CD4-positive, CD25-positive, alpha-beta regulatory T cell (primary cell): Measurements from ENCODE around the gene C1orf210. TPM values are rescaled to one million over a fixed set of nuclear protein-coding genes. Genes with fewer than 3 reads are reported as not detected.

ENCODE experiments used
- ATAC-seq, 2 donors: fragments of 150-1000 bp; cut with Tn5 transposase; one replicate each; pipeline ENCODE4 v1.10.0; 2021; ENCODE audit warnings: low read depth in 2 of 2, moderate number of reproducible peaks in 2 of 2, moderate library complexity in 1 of 2
- DNase-seq, 3 donors: peaks; one replicate each; pipeline versions ENCODE4 v3.0.0 to v3.0.0-alpha.2; 2012 to 2022; ENCODE audit warnings: mixed read lengths in 1 of 3
- H3K27ac ChIP-seq: one replicate; pipeline ENCODE4 v1.7.0; 2013; ENCODE audit warnings: mild to moderate bottlenecking, low read length; ENCODE audit not compliant: insufficient read depth, poor library complexity, severe bottlenecking
- H3K27me3 ChIP-seq: one replicate; pipeline ENCODE4 v1.7.0; 2013; ENCODE audit warnings: low read length; ENCODE audit not compliant: control insufficient read depth, insufficient read depth
- H3K36me3 ChIP-seq: one replicate; pipeline ENCODE4 v1.7.0; 2013; ENCODE audit warnings: mild to moderate bottlenecking, low read length, moderate library complexity; ENCODE audit not compliant: control insufficient read depth, insufficient read depth
- H3K4me1 ChIP-seq: 2 replicates; pipeline ENCODE4 v1.7.0; 2013; ENCODE audit warnings: mild to moderate bottlenecking, low read length; ENCODE audit not compliant: insufficient read depth, control insufficient read depth, poor library complexity, severe bottlenecking
- H3K4me3 ChIP-seq: one replicate; pipeline ENCODE4 v1.7.0; 2013; ENCODE audit warnings: low read depth, mild to moderate bottlenecking, low read length, moderate library complexity
- H3K9me3 ChIP-seq, 2 experiments: 1 replicate in 1 of 2; 2 replicates in 1 of 2; pipeline ENCODE4 v1.7.0; 2013; ENCODE audit warnings: low read length in 2 of 2, mild to moderate bottlenecking in 1 of 2, moderate library complexity in 1 of 2; ENCODE audit not compliant: control insufficient read depth in 2 of 2
- H3K27ac Mint-ChIP-seq, 3 donors: one replicate each; pipeline ENCODE4 v1.8.0; 2020 to 2022; ENCODE audit warnings: mild to moderate bottlenecking in 3 of 3, mixed read lengths in 3 of 3, moderate library complexity in 2 of 3
- H3K27me3 Mint-ChIP-seq: one replicate; pipeline ENCODE4 v1.8.0; 2022; ENCODE audit warnings: mild to moderate bottlenecking, mixed read lengths
- H3K36me3 Mint-ChIP-seq: one replicate; pipeline ENCODE4 v1.8.0; 2020; ENCODE audit warnings: mixed read lengths
- H3K4me1 Mint-ChIP-seq, 4 donors: one replicate each; pipeline ENCODE4 v1.8.0; 2020 to 2022; ENCODE audit warnings: mixed read lengths in 4 of 4, mild to moderate bottlenecking in 1 of 4
- H3K4me3 Mint-ChIP-seq, 4 donors: one replicate each; pipeline ENCODE4 v1.8.0; 2020 to 2022; ENCODE audit warnings: mild to moderate bottlenecking in 4 of 4, mixed read lengths in 4 of 4, moderate library complexity in 3 of 4
- H3K9me3 Mint-ChIP-seq, 7 donors: one replicate each; pipeline ENCODE4 v1.8.0; 2020 to 2022; ENCODE audit warnings: mixed read lengths in 7 of 7, mild to moderate bottlenecking in 3 of 7, moderate library complexity in 2 of 7
- polyA plus RNA-seq, 4 donors: library from polyadenylated mRNA; unstranded; fragments of 300-500 nt; fragmentation: Illumina TruSeq; gene quantifications; one replicate each; pipeline ENCODE4 v1.2.3, GENCODE V29; 2021
- total RNA-seq: library from RNA; stranded (reverse); gene quantifications from one replicate; pipeline ENCODE4 v1.2.3, GENCODE V29; 2022

Gene C1orf210
- total and polyA plus RNA-seq, 5 donors from 2014 or later = not detected

GRCh38 chr1:43246466-43247213 is 38.7 kb downstream of the C1orf210 start:
- ATAC-seq = no peak
- H3K36me3 ChIP-seq = no peaks in the 10 kb centered on the region
- H3K27ac ChIP-seq = no peak overlapping the region
- no peaks in the 10 kb centered on the region for H3K4me1 ChIP-seq
- H3K4me3 ChIP-seq = no peak overlapping the region
- no peak for DNase-seq
- no peak overlapping the region for H3K4me3 Mint-ChIP-seq
- H3K27ac Mint-ChIP-seq = no peak overlapping the region
- peaks cover 0 to 2% (median 0%) of the 10 kb centered on the region in 7 donors for H3K9me3 Mint-ChIP-seq
- no peaks in the 10 kb centered on the region for H3K9me3 ChIP-seq
- H3K27me3 Mint-ChIP-seq = peaks cover 29% of the 10 kb centered on the region
- H3K27me3 ChIP-seq = no peaks in the 10 kb centered on the region
- H3K36me3 Mint-ChIP-seq = no peaks in the 10 kb centered on the region
- no peaks in the 10 kb centered on the region for H3K4me1 Mint-ChIP-seq

DNA sequence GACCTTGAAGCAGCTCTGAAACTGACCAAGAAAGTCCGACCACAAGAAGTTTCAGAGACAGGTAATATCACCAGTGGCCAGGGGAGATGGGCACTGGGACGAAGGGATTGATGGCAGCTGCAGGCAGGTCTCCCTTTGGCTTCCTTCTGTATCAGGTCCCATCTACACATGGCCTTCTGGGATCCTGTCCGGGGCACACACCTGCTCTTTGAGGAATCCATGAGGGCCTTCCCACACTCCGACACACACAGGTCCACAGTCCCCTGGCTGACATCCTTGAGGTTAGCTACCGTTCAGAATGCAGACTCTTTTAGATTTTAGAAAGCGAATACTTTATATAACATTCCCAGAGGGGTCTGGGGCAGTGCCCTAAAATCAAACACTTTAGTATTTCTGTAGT is 42.1 kb downstream of the C1orf210 start:
- H3K4me3 ChIP-seq = no peak overlapping the region
- ATAC-seq (no peak), DNase-seq (no peak)
- no peak overlapping the region for H3K27ac Mint-ChIP-seq
- H3K9me3 ChIP-seq = no peaks in the 10 kb centered on the region
- peaks cover 0 to 1% (median 0%) of the 10 kb centered on the region in 4 donors for H3K4me1 Mint-ChIP-seq
- no peaks in the 10 kb centered on the region for H3K36me3 Mint-ChIP-seq
- no peaks in the 10 kb centered on the region for H3K36me3 ChIP-seq
- H3K4me3 Mint-ChIP-seq = no peak overlapping the region
- H3K27me3 Mint-ChIP-seq = peaks cover 25% of the 10 kb centered on the region
- no peaks in the 10 kb centered on the region for H3K4me1 ChIP-seq
- no peaks in the 10 kb centered on the region for H3K27me3 ChIP-seq
- H3K27ac ChIP-seq = no peak overlapping the region
- H3K9me3 Mint-ChIP-seq = peaks cover 0 to 2% (median 0%) of the 10 kb centered on the region in 7 donors

GRCh38 chr1:43241413-43241836 is 44.0 kb downstream of the C1orf210 start:
- Mint-ChIP-seq H3K27ac (no peak overlapping the region), H3K4me3 (no peak overlapping the region), H3K36me3 (no peaks in the 10 kb centered on the region), H3K4me1 (peaks cover 0 to 3% (median 0%) of the 10 kb centered on the region in 4 donors), H3K9me3 (peaks cover 0 to 2% (median 0%) of the 10 kb centered on the region in 7 donors), H3K27me3 (peaks cover 23% of the 10 kb centered on the region)
- ATAC-seq (no peak), DNase-seq (no peak)
- H3K4me3 ChIP-seq = no peak overlapping the region
- no peak overlapping the region for H3K27ac ChIP-seq
- no peaks in the 10 kb centered on the region for H3K4me1 ChIP-seq
- H3K36me3 ChIP-seq = no peaks in the 10 kb centered on the region
- H3K9me3 ChIP-seq = no peaks in the 10 kb centered on the region
- H3K27me3 ChIP-seq = no peaks in the 10 kb centered on the region

- Histone ChIP-seq H3K36me3 (no peaks in the 10 kb centered on the region), H3K4me3 (no peak overlapping the region), H3K9me3 (no peaks in the 10 kb centered on the region), H3K27ac (no peak overlapping the region), H3K27me3 (no peaks in the 10 kb centered on the region), H3K4me1 (no peaks in the 10 kb centered on the region)
- DNase-seq (peak in 1 of 3 donors; percentile 28), ATAC-seq (no peak)
- peaks cover 6% of the 10 kb centered on the region for H3K27me3 Mint-ChIP-seq
- no peak overlapping the region for H3K4me3 Mint-ChIP-seq
- H3K4me1 Mint-ChIP-seq = peaks cover 0 to 3% (median 0%) of the 10 kb centered on the region in 4 donors
- H3K9me3 Mint-ChIP-seq = no peaks in the 10 kb centered on the region
- H3K27ac Mint-ChIP-seq = no peak overlapping the region
- no peaks in the 10 kb centered on the region for H3K36me3 Mint-ChIP-seq
Observed at GRCh38 chr1:43239484-43239883, 45.9 kb downstream of the C1orf210 start.

DNA sequence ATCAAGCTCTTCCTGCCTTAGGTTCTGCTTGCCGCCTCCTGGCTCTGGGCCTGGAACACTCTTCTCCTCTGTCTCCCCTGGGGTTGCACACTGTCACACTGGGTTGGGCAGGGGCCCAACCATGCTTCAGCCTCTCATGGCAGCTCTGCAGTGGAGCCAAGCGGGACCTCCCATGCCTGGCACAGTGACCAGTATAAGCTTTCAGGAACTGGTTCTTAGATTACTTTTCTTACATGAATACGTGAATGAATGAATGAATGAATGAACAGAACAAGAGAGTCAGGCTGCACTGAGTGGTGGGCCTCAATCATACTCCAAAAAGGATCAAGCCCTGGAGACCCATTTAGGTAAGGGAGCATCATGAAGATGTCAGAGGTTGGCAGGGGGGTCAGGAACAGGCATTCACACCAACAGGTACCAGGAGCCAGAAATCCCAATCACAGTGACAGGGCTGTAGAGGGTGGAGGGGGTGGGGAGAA is 46.4 kb downstream of the C1orf210 start:
- peaks cover 0 to 3% (median 0%) of the 10 kb centered on the region in 4 donors for H3K4me1 Mint-ChIP-seq
- H3K4me3 Mint-ChIP-seq = no peak overlapping the region
- Histone ChIP-seq H3K4me3 (no peak overlapping the region), H3K27ac (no peak overlapping the region), H3K36me3 (no peaks in the 10 kb centered on the region), H3K27me3 (no peaks in the 10 kb centered on the region), H3K4me1 (no peaks in the 10 kb centered on the region), H3K9me3 (no peaks in the 10 kb centered on the region)
- no peak for DNase-seq
- peaks cover 6% of the 10 kb centered on the region for H3K27me3 Mint-ChIP-seq
- H3K27ac Mint-ChIP-seq = no peak overlapping the region
- no peak for ATAC-seq
- no peaks in the 10 kb centered on the region for H3K9me3 Mint-ChIP-seq
- no peaks in the 10 kb centered on the region for H3K36me3 Mint-ChIP-seq

DNA sequence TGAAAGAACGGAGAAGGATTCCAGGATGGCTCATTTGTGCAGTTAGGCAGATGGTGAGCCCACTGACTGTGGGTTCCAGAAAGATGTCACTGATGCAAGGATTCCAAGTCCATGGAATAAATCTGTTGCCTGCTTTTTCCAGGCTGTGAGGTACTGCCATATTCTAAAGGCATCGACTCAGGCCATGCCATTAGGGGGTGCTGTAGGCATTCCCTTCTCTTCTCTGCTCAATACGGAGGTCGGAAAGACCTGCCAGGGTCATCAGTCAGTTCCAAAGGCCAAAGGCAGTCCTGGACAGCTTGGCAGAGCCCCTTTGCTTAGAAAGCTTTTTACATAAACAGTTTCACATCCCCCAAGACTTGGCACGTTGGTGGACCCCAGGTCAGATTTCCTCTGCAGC is 47.3 kb downstream of the C1orf210 start:
- ATAC-seq = no peak

DNA sequence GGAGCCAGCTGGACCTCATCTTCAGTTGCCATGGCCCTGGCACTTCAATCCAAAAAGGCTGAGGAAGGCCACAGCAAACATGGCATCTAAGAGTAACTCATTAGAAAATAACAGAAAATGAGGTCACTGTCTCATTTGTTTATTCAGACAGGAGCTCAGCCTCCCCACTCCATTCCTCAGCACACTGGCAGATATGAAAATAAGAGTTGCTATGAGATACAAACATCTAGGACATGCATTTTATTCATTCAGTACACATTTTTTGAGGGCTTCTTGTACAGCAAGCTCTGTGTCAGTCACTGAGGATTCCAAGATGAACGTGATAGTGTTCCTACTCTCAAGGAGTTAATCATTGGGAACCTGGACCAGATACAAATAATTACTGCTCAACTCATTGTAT is 48.3 kb downstream of the C1orf210 start:
- peaks cover 0 to 3% (median 0%) of the 10 kb centered on the region in 4 donors for H3K4me1 Mint-ChIP-seq
- H3K9me3 Mint-ChIP-seq = peaks cover 0 to 2% (median 0%) of the 10 kb centered on the region in 7 donors
- no peaks in the 10 kb centered on the region for H3K27me3 ChIP-seq
- no peak overlapping the region for H3K4me3 ChIP-seq
- no peaks in the 10 kb centered on the region for H3K36me3 ChIP-seq
- H3K9me3 ChIP-seq = no peaks in the 10 kb centered on the region
- H3K27ac ChIP-seq = no peak overlapping the region
- ATAC-seq (no peak), DNase-seq (no peak)
- no peak overlapping the region for H3K27ac Mint-ChIP-seq
- H3K27me3 Mint-ChIP-seq = peaks cover 6% of the 10 kb centered on the region
- H3K4me1 ChIP-seq = no peaks in the 10 kb centered on the region
- H3K4me3 Mint-ChIP-seq = no peak overlapping the region
- no peaks in the 10 kb centered on the region for H3K36me3 Mint-ChIP-seq

More for the DNA sequence above, 47.3 kb downstream of the C1orf210 start:
- DNase-seq = peak in 2 of 3 donors; percentile 4 to 49
- Histone ChIP-seq H3K4me1 (no peaks in the 10 kb centered on the region), H3K4me3 (no peak overlapping the region), H3K27ac (no peak overlapping the region), H3K27me3 (no peaks in the 10 kb centered on the region), H3K36me3 (no peaks in the 10 kb centered on the region), H3K9me3 (no peaks in the 10 kb centered on the region)
- no peak overlapping the region for H3K27ac Mint-ChIP-seq
- peaks cover 0 to 3% (median 0%) of the 10 kb centered on the region in 4 donors for H3K4me1 Mint-ChIP-seq
- peaks cover 0 to 2% (median 0%) of the 10 kb centered on the region in 7 donors for H3K9me3 Mint-ChIP-seq
- H3K27me3 Mint-ChIP-seq = peaks cover 6% of the 10 kb centered on the region
- H3K36me3 Mint-ChIP-seq = no peaks in the 10 kb centered on the region
- no peak overlapping the region for H3K4me3 Mint-ChIP-seq
